AG09319 (cell line): Measurements from ENCODE around the gene C3.

Source experiments
- DNase-seq: peaks from one replicate; pipeline ENCODE4 v3.0.0-alpha.2; 2010; ENCODE audit warnings: low read depth; ENCODE audit errors: extremely low read depth
- CTCF ChIP-seq: IDR thresholded peaks from 2 replicates; pipeline ENCODE4 v1.5.1; 2011; ENCODE audit warnings: low read depth, mild to moderate bottlenecking, inconsistent platforms, low read length, moderate library complexity

The C3 gene

GRCh38 chr19:6632002-6632621 is 88.3 kb downstream of the C3 start:
- peak; percentile 84 for TF ChIP-seq CTCF
- DNase-seq: peak; percentile 40
